ENCODE results near the gene NANOS1.

GRCh38 chr10:119060107-119060506 lies 30.6 kb downstream of the NANOS1 start:
- no peak for TF ChIP-seq CTCF (conservative IDR thresholded peaks at IDR 0.05 in 1 of 2, IDR thresholded peaks at IDR 0.05 in 1 of 2; ENCODE audit: low read depth in 1 of 2, low read length in 2 of 2)
- TF ChIP-seq EZH2 (IDR thresholded peaks at IDR 0.05; ENCODE audit: low read length, missing control alignments), result no peak
